ENCODE results near the gene GALR1.
A peak's percentile ranks its signal among the peaks of the same experiment; 100 is the strongest.
"Not testable (repeated sequence)": the region's sequence is repeated elsewhere in the genome, so short reads cannot be mapped to it uniquely, and the experiment has no call there.

GALR1 gene, protein sequence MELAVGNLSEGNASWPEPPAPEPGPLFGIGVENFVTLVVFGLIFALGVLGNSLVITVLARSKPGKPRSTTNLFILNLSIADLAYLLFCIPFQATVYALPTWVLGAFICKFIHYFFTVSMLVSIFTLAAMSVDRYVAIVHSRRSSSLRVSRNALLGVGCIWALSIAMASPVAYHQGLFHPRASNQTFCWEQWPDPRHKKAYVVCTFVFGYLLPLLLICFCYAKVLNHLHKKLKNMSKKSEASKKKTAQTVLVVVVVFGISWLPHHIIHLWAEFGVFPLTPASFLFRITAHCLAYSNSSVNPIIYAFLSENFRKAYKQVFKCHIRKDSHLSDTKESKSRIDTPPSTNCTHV

DNA sequence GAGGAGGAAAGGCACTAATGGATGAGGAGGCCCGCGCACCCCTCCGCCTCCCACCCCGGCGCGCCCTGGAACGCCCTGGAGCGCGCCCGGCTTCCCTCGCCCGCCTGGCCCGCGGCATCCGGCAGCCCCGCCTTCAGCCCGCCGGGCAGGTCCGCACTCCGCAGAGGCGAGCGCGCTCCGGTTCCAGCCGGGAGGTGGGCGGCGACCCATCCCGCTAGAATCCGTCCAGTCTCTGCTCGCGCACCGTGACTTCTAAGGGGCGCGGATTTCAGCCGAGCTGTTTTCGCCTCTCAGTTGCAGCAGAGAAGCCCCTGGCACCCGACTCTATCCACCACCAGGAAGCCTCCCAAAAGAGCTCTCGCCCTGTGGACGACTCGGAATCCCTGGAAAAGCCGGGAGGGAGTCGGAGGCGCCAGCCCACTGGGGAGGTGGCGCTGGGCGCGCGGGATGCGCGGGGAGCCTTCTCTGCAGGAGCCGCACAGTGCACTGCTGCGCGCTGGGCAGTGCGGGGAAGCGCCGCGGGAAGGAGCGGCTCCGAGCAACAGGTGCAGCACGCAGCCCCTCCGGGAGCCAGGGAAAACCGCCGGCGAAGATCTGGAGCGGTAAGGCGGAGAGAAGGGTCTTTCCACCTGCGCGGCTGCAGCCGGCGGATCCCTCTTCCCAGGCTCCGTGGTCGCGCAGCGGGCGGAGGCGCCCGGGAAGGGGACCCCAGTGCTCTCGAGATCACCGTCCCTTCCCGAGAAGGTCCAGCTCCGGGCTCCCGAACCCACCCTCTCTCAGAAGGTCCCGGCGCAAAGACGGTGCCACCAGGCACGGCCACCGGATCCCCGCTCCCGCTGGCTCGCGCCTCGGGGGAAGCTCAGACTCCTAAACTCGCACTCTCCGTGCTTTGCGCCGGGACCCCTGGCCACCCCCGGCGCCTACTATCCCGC lies at the start of gene GALR1:
GALR1 (plus strand) TSS at position 280 of the 932 bp plus-strand sequence. CDS start 701 bp downstream, outside the sequence.
- no peak for DNase-seq

DNA sequence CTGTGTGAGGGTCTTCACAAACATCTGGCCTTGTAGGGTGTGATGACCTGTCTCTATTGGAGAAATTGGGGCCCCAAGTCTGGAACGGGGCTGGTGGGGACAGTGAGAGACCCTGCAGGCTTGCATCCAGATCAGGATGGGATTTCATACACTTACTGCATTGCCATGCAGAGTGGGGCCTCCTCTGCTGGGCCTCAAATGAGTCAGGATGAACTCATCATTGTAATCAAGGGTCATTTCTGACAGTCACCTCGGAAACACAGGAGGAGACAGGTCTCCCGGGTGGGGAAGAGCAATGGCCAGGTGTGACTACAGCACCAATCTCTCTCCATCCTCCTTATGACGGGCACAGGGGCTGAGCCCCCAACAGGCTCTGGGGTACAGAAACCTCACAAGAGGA lies 48.1 kb upstream of the GALR1 start:
- no peak for DNase-seq

DNA sequence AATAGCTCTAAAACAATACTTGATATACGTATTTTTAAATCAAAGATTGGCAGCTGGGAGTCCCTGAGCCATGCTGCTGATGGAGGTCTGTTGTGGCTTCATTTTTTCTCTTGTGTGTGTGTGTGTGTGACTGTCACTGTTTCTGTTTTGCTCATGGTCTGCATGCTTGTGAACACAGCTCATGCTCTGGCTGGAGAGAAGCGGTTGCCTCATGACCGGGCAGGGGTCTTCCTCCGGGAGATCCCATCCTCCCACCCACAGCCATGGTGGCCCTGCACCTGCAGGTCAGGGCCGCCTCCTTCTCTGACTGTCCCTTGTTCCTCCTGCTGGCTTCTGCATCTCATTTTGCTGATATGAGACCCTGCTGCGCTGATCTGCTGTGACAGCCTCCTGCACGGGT lies 47.3 kb upstream of the GALR1 start:
- DNase-seq = no peak

DNA sequence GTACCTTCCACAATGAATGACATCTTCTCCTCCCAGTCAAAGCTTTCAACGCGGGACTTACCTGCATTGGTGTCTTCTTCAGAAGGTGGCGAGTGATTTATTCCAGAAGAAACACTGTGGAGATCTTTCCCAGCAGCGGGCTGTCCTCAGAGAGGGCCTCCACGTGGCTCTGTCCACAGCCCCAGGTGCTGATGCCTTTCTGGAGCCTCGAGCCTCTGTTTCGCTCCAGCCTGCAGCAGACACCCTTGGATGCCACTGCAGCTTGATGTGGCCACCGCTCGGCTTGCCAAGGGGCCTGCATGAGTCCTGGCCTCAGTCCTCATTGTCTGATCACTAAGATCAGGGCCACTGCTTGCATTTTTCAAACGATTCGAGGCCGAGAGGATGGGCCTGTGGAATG lies 46.6 kb upstream of the GALR1 start:
- no peak for DNase-seq

DNA sequence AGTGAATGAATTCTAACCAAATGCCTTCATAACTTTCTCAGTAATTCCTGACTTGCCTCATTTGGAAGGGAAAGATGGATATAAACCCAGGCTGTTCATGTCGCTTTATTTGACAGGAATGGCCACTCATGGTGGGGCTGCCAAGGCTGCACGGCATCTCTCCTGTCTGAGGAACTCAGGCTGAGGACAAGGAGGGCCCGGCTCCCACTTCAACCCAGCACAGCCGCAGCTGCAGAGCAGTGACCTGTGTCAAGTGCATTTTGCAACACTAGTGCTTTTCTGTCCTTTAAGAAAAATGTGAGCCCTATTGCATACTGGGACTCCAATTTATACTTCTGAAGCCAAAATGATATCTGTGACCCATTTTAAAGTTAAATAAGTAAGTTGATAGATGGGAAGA lies 45.8 kb upstream of the GALR1 start:
- no peak for DNase-seq

DNA sequence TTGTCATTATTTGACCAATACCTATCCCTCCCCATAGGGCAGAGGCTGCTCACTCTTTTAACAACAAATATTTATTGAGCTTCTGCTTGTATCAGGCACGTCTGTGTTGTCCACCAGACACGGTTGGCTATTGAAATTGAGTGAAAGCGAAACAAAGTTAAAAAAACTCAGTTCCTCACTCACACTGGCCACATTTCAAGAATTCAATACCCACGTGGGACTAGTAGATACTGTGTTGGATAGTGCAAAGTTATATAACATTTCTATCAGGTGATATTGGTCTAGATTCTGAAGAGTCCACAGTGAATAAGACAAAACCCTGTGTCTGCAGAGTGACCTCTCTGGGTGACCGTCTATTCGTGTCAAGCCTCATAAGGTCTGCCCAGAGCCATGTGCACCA lies 43.9 kb upstream of the GALR1 start:
- DNase-seq = peak in 1 of 58 donors; percentile 8

DNA sequence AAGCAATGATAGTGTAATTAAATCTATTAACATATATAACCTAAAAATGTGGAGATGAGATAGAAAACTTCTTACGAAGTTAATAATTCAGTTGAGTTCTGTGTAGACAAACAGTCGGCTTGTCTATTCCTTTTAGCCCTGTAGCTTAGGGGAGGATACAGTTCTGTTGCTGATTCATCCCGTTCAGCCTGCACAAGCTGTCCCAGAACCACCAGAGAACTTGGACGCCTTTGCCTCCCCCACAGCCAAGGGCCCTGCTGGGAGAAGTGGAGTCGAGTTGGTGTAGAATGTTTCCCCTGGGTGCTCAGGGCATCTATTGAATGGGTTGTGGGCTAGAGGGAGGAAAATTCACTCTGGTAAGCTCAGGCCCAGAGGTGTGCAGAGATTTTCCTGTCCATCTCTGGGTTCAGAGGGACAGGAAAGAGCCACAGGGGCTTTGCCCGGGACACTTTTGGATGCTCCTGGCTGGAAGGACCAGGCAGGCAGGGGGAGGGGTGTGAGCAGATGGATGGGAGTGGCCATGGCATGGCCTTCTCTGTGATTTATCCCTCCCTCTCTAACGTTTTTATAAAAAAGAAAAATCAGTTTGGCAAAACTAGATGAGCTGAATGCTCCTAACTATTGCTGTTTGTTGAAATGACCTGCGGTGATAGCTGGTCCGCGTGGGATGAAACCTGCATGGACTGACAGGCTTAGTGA lies 42.8 kb upstream of the GALR1 start:
- no peak for DNase-seq

DNA sequence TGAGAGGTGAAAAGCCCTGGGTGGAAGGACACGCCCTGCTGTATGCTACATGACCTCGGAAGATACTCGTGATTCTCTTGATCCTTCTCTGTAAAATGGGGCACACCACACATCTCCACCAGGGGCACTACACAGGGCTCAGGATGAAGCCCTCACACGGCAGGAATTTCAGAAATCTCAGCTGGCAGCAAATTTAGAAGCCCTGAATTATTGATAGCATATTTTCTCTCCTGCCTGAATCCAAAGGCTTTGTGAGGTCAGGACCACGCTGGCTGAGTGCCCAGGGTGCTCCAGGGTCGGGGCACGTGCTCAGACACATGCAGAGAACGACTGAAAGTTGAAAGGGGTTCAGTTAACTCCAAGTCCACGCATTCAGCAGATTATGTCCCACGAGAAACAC lies 42.1 kb upstream of the GALR1 start:
- peak in 5 of 58 donors; percentile 12 to 36 (median 34) for DNase-seq

DNA sequence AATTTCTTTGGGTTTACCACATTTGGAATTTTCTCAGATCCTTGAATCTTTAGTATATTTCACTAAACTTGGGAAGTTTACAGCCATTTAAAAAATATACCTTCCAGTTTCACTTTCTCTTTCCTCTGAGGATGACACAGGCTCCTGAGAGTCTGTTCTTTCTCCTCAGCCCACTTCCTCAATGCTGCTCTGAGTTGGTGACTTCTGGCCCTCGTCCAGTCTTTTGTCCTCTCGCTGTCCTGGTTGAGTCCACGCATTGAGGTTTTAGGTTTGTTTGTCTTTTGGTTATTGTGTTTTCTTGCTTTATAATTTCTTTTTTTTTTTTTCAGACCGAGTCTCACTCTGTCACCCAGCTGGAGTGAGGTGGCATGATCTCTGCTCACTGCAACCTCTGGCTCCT lies 40.7 kb upstream of the GALR1 start:
- peak in 4 of 58 donors; percentile 8 to 14 (median 12) for DNase-seq

DNA sequence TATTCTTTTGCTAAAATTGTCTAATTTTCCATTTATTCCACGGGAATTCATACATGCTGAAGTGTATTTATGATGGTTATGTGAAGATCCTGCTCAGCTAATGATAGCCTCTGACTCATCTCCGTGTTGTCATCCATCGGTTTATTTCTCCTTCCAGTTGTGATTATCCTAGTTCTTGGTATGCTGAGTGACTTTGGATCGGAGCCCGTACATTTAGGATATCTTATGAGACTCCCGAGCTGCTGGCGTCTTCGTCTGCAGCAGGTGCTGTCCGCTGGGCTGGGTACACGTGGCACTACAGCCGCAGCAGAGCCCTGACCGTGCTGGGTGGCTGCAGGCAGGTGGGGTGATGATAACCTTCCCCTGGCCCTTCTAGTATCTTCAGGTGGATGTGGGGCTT lies 40.1 kb upstream of the GALR1 start:
- peak in 1 of 58 donors; percentile 50 for DNase-seq

DNA sequence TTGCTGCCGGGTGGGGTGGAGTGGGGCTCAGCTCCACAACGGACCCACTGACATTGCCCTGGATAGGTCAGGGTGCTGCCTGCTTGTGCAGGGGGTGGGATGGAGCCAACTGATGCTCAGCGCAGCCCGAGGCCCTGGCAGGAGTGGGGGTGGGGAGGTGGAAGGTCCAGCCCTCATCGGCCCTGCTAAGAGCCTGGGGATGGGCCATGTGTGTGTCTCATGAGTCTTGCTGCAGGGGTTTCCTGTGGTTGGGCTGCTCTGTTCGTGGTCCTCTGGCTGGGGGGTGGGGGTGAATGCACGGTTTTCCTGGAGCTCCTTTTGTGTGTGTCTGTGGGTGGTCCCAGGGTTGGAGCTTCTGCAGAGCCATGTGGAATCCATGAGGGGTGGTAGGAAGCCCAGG lies 39.4 kb upstream of the GALR1 start:
- no peak for DNase-seq

DNA sequence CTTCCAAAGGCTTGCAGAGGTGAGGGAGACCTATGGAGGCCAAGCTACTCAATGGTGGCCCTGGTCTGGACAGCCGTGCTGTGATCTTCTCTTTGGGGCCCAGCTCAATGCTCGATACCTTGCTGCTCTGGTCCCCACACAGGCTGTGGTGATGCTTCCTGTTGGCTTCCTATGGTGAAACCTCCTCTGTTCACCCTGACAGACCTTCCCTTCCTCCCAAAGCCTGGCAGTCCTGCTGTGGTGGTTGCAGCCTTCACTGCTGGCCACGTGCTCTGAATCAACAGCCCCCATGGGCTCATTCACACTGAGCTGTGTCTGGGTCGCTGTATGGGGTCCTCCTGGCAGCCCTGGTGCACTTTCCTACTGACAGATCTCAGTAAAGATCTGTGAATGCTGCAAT lies 31.0 kb upstream of the GALR1 start:
- DNase-seq = no peak

DNA sequence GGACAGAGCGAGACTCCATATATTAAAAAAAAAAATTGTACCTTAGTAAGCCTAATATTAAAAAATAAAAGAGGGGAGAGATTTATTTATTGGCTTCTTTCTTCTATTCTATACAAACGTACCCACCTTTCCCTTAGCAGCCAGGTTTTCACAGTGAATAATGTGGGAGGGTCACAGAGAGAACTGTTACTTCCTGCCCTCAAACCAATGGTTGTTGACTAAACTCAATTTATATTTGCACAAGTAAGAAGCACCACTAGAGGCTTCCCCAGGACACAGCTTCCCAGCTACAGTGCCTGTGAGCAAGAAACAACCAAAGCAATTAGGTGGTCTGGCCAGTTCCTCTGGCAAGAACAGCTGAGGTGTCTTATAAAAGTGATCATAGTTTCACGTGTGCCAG lies 28.9 kb upstream of the GALR1 start:
- DNase-seq = no peak

DNA sequence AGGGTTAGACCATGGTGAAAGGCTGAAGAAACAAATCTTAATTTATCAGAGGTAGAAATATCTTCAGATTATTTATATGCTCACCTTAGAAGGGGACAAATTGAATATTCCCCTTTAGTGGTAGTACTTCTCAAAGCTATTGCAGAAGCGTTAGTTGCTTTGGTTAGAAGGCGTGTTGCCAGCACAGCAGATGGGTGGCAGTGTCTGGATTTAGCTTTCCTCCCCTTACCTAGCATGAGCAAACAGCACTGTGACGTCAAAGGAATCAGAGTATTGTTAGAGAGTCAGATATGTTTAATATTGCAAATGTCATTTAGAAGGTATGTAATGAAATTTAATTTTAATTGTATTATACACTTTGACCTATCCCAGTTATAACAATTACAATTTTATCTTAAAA lies 27.2 kb upstream of the GALR1 start:
- DNase-seq = no peak

DNA sequence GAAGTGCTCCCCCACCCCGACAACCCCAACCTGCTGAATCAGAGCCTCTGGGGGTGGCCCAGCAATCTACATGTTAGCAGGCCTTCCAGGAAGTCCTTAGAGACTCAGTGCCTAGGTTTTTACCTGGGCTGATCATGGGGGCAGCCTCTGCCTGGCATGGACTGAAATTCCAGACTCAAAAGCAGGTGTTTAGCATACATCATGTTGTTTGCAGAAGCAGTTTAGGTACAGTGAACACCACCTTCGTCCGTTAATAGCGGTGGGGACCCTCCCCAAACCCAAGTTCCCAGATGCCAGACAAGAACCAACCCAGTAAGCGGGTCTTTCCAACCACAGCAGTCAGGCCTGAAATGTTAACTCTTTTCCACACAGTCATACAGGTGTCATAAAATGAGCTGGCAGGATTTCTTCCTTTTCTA lies 26.4 kb upstream of the GALR1 start:
- no peak for DNase-seq

DNA sequence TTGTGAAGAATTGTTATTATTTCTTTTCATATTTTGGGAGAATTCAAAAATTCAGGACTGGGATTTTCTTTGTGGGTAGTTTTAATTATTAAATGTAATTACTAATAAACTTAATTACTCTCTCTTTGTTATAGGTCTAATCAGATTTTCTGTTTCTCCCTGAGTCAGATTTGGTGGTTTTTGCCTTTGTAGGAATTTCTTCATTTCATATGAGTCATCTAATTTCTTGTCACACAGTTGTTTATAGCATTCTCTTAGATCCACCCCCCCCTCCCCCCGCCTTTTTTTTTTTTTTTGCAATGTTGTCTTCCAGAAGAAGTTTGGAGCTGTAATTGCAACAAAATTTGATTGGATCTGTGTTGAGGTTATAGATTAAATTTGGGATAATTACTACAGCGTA lies 26.0 kb upstream of the GALR1 start:
- DNase-seq = no peak

DNA sequence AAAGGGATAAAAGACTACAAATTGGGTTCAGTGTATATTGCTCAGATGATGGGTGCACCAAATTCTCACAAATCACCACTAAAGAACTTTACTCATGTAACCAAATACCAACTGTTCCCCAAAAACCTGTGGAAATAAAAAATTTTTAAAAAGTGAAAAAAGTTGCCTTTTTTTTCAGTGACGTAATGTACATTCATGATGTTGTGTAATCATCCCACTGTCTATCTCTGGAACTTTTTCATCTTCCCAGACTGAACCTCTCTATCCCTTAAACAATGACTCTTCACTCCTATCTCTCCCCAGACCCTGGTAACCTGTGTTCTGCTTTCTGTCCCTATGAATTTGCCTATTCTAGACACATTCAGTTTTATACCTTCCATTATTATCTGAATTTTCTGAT lies 19.0 kb upstream of the GALR1 start:
- DNase-seq = no peak

DNA sequence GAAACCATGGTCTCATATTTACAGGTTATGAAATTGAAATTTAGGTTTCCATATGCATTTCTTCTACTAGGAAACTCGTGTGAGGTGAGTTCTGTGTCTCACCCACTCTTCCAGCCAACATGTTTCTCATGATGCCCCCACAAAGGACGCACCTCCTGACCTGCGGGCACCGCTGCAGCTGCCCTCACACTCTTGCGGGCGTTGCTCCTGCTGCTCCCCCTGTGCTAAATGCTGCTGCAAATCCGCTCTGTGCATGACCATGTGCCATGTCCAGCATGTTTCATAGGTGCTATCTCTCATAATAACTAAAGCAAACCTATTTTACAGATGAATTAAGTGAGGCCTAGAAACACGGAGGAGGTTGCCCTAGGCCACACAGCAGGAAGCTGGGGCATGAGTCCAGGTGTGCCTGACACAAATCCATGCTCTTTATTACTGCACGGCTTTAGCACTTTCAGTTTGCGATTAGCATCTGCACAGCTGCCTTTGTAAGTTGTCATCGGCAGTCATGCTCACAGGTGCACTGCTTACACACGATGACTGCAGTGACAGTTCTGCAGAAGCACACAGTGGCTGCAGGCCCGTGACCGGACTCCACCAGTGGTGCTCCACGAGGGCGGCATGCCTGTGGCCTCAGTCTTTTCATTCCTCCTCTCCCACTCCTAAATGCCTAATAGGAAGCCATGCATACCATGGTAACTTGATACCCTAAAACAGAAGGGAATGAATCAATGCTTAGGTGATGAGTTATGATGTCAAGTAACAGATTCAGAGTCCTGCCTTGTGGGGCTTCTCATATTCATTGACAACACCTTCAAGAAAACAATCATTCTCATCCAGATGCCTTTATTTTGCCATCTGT lies 14.9 kb upstream of the GALR1 start:
- no peak for DNase-seq

DNA sequence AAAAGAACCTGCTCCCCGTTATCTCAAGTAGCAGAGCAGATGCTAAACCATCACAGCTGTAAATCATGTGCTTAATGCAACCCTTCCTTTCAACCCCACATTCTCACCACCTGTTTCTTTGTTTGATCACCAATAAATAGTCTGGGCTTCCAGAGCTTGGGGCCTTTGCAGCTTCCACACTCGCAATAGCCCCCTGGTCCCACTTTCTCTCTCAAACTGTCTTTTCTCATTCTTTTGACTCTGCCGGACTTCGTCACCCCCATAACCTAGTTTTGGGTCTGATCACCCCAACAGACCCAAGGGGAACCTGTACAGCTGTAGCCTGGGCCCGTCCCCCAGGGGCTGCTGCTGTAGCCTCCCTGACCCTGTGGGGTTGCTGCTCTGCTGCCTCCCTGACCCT lies 10.4 kb upstream of the GALR1 start:
- not testable (repeated sequence) for DNase-seq

DNA sequence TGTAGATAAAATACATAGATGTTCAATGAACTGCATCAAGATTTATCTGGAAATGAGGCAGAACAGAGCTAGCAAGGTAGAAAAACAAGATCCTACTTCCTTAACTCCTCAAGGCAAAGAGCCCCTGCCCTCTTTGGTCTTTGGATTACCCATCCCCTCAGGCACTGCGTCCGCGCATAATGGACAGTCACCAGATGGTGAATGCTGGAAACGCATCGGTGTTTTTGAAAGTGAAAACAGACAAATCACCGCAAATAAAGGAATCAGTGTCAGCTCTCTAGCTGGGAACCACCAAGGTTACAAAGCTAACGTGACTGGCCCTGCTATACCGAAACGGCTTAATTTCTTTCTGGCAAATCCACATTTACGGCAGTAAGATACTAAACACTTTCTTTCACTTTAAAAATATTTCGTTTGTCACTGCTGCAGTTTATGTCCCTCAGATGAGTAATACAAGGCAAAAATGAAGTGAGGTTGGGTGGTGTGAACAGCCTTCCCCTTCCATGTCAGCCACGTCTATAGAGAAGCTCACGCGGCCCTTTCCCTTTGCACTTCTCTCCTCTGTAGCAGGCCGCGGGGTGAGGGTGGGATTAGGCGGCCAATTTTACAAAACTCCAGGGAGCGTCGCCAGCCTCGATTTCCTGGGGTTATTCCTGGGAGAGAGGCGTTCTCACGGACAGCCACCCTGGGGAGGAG lies 627 bp upstream of the GALR1 start:
- no peak for DNase-seq
